OCI-LY7 (cell line): Measurements from ENCODE around the gene ZBTB5. TPM values are rescaled to one million over a fixed set of nuclear protein-coding genes. Genes with fewer than 3 reads are reported as not detected.
A peak's percentile ranks its signal among the peaks of the same experiment; 100 is the strongest.

Experiments
- BruUV-seq: library from RNA; stranded (reverse); fragments of 400-500 nt; replicated peaks from 2 replicates; lab custom pipeline; 2021; lab: Mats Ljungman, UMichigan
- CTCF ChIA-PET: fragments of 300-600 bp; sonication (Branson Sonifier 250); formaldehyde crosslinking; loops from one replicate; lab custom pipeline; 2022; ENCODE audit warnings: antibody characterized with exemption; ENCODE audit not compliant: unreplicated experiment; lab: Charles Lee
- POLR2A ChIA-PET: fragments of 300-600 bp; sonication (Branson Sonifier 250); formaldehyde crosslinking; loops from one replicate; lab custom pipeline; 2022; ENCODE audit warnings: antibody characterized with exemption; lab: Charles Lee
- DNase-seq: peaks from one replicate; pipeline ENCODE4 v3.0.0-alpha.2; 2015; ENCODE audit warnings: low spot score
- H2AFZ ChIP-seq: fragments of 200-600 bp; sonication (generic), shearing (Covaris generic); 2 replicates; pipeline ENCODE4 v1.6.1; 2014; ENCODE audit warnings: mild to moderate bottlenecking, antibody characterized with exemption, low read length, moderate library complexity
- H3K27ac ChIP-seq: fragments of 200-600 bp; sonication (generic); 2 replicates; pipeline ENCODE4 v1.5.1; 2014; ENCODE audit warnings: mixed run types, low read depth, mild to moderate bottlenecking, moderate library complexity, low read length, inconsistent platforms; ENCODE audit not compliant: poor library complexity, severe bottlenecking
- H3K36me3 ChIP-seq: fragments of 200-600 bp; sonication (generic); 2 replicates; pipeline ENCODE4 v1.6.1; 2014; ENCODE audit warnings: mild to moderate bottlenecking, antibody characterized with exemption, low read length, moderate library complexity, mixed read lengths; ENCODE audit not compliant: insufficient read depth
- H3K4me1 ChIP-seq: fragments of 200-600 bp; sonication (generic); 2 replicates; pipeline ENCODE4 v1.5.1; 2014; ENCODE audit warnings: mild to moderate bottlenecking, low read length; ENCODE audit not compliant: insufficient read depth, poor library complexity, severe bottlenecking
- H3K4me2 ChIP-seq: fragments of 200-600 bp; sonication (generic); 2 replicates; pipeline ENCODE4 v1.6.1; 2014; ENCODE audit warnings: mild to moderate bottlenecking, low read length
- H3K4me3 ChIP-seq: fragments of 200-600 bp; sonication (generic); 2 replicates; pipeline ENCODE4 v1.5.1; 2014; ENCODE audit warnings: mild to moderate bottlenecking, low read depth, low read length; ENCODE audit not compliant: poor library complexity, severe bottlenecking
- H3K79me2 ChIP-seq: fragments of 200-600 bp; sonication (generic); 2 replicates; pipeline ENCODE4 v1.6.1; 2016; ENCODE audit warnings: low read depth, mild to moderate bottlenecking, low read length, moderate library complexity, mixed read lengths; ENCODE audit not compliant: insufficient read depth
- H3K9me2 ChIP-seq: fragments of 200-600 bp; sonication (generic); 2 replicates; pipeline ENCODE4 v1.6.1; 2016; ENCODE audit warnings: mild to moderate bottlenecking, low read length, mixed read lengths; ENCODE audit not compliant: insufficient read depth
- H3K9me3 ChIP-seq: fragments of 200-600 bp; sonication (generic); 2 replicates; pipeline ENCODE4 v1.6.1; 2014; ENCODE audit warnings: mild to moderate bottlenecking, mixed run types, low read length, mixed read lengths
- H4K20me1 ChIP-seq: fragments of 200-600 bp; sonication (generic); 2 replicates; pipeline ENCODE4 v1.6.1; 2014; ENCODE audit warnings: mild to moderate bottlenecking, antibody characterized with exemption, low read length, moderate library complexity, mixed read lengths; ENCODE audit not compliant: insufficient read depth
- EZH2phosphoT487 ChIP-seq: fragments of 200-600 bp; sonication (generic); IDR thresholded peaks from 2 replicates; pipeline ENCODE4 v1.6.1; 2018; ENCODE audit warnings: low read depth, borderline replicate concordance, mild to moderate bottlenecking, mixed run types, antibody characterized with exemption, low read length, moderate library complexity, mixed read lengths
- intact Hi-C: fragments of 100-400 bp; cut with micrococcal nuclease; formaldehyde crosslinking; loops from one replicate; pipeline ENCODE4 v1.10.0; 2022; ENCODE audit not compliant: unreplicated experiment
- total RNA-seq, 2 experiments: library from RNA; depleted of rRNA in 1 of 2; stranded (reverse); fragments of >200 nt in 1 of 2; shearing (Covaris generic) in 1 of 2; gene quantifications; 2 replicates each; pipeline ENCODE4 v1.2.3, GENCODE V29; 2014 to 2022
- TF ChIP-seq, protein P1 (sequence below): fragments of 200-600 bp; sonication (generic); conservative IDR thresholded peaks from 2 replicates; pipeline ENCODE4 v1.5.1; 2014; ENCODE audit warnings: mild to moderate bottlenecking, antibody characterized with exemption, low read length, moderate library complexity, mixed read lengths

Gene ZBTB5
- total RNA-seq, 2 experiments from 2014 or later, result 20.2 to 31.9 TPM

DNA sequence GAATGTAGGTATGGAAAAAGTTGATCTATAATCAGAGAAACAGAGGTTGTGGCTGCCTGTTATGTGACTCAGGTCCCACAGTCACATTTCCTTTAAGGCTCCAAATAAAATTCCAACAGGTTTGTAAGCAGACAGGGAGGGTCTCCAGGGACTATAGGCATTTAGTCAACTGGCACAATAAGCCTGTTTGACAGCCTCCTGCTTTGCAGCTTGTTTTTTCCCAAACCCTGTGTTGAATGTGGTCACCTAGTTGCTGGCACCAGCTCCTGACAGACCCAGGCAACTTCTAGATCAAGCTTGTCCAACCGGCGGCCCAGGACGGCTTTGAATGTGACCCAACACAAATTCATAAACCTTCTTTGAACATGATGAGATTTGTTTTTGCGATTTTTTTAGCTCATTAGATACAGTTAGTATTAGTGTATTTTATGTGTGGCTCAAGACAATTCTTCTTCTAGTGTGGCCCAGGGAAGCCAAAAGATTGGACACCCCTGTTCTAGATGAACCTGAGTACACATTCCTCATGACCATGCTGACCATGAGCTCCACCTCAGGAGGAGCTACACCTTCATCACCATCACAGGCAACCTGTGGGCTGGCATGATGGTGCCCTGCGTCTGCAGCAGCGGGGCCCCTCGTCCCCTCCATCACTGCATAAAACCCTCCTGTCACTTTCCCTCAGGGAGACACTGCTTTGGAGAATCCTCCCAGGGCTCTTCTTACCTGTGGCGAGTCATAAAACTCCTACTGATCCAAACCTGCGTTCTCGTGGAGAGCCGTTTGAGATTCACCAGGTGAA is 58.4 kb downstream of the ZBTB5 start:
- H3K4me2 ChIP-seq, result peak overlapping the region; percentile 94
- POLR2A ChIA-PET, result interaction anchor here (0.5 to 14.0 kb wide), 29 partner anchors 8 to 402 kb away, joined by 3 to 298 read pairs (median 4); partner anchors contain the start of gene POLR1E
- BruUV-seq, result TSS peak; percentile 74

DNA sequence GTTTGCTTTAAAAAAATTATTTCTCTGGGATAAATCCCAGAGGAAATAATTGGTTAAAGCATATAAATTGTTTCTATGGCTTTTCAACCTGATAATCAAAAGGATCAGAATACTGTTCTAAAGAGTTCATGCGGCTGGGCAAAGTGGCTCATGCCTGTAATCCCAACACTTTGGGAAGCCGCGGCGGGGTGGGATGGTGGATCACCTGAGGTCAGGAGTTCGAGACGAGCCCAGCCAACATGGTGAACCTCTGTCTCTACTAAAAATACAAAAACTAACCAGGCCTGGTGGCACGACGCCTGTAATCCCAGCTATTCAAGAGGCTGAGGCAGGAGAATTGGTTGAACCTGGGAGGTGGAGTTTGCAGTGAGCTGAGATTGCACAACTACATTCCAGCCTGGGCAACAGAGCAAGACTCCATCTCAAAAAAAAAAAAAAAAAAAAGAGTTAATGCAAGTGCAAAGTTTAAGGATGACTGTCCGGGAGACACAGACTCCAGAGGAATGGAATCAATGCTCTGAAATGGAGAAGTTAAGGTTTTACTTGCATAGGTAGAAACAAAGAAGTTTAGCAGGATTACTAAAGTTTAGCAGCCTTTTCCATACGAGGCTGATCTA is 59.4 kb downstream of the ZBTB5 start:
- intact Hi-C loops, result loop anchor here (5.0 kb wide), 3 partner anchors 284 to 409 kb away; partner anchors contain the start of gene ZCCHC7
- Histone ChIP-seq H4K20me1 (no peaks in the 10 kb centered on the region), H3K79me2 (peaks cover 42% of the 10 kb centered on the region; the same call in 1 of the 2 replicates), H2AFZ (no peak overlapping the region), H3K4me2 (peak overlapping the region; percentile 94), H3K9me3 (no peaks in the 10 kb centered on the region), H3K4me3 (peak overlapping the region; percentile 74), H3K36me3 (no peaks in the 10 kb centered on the region), H3K9me2 (no peaks in the 10 kb centered on the region), H3K4me1 (peaks cover 98% of the 10 kb centered on the region), H3K27ac (peak overlapping the region; percentile 97)
- ChIA-PET CTCF (interaction anchor here (0.6 to 1.2 kb wide), 3 partner anchors 14 to 37 kb away, joined by 3 read pairs; no protein-coding TSS in a partner anchor), POLR2A (interaction anchor here (0.7 to 14.0 kb wide), 17 partner anchors 7 to 369 kb away, joined by 3 to 298 read pairs (median 5); no protein-coding TSS in a partner anchor)
- TF ChIP-seq, protein P1, sequence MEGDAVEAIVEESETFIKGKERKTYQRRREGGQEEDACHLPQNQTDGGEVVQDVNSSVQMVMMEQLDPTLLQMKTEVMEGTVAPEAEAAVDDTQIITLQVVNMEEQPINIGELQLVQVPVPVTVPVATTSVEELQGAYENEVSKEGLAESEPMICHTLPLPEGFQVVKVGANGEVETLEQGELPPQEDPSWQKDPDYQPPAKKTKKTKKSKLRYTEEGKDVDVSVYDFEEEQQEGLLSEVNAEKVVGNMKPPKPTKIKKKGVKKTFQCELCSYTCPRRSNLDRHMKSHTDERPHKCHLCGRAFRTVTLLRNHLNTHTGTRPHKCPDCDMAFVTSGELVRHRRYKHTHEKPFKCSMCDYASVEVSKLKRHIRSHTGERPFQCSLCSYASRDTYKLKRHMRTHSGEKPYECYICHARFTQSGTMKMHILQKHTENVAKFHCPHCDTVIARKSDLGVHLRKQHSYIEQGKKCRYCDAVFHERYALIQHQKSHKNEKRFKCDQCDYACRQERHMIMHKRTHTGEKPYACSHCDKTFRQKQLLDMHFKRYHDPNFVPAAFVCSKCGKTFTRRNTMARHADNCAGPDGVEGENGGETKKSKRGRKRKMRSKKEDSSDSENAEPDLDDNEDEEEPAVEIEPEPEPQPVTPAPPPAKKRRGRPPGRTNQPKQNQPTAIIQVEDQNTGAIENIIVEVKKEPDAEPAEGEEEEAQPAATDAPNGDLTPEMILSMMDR, result no peak
- no peak for TF ChIP-seq EZH2phosphoT487
- DNase-seq, result no peak
- no TSS peak for BruUV-seq

More for the DNA sequence above, 58.4 kb downstream of the ZBTB5 start:
- CTCF ChIA-PET, result interaction anchor here (0.6 to 2.0 kb wide), 9 partner anchors 15 to 109 kb away, joined by 3 to 11 read pairs (median 3); no protein-coding TSS in a partner anchor
- intact Hi-C loops, result loop anchor here (5.0 kb wide), 3 partner anchors 285 to 410 kb away; partner anchors contain the start of gene ZCCHC7
- Histone ChIP-seq H2AFZ (no peak overlapping the region; the same call in 1 of the 2 replicates), H3K36me3 (no peaks in the 10 kb centered on the region), H3K4me3 (peak overlapping the region; percentile 74), H3K9me2 (no peaks in the 10 kb centered on the region), H3K9me3 (no peaks in the 10 kb centered on the region), H3K4me1 (peaks cover 98% of the 10 kb centered on the region), H3K79me2 (peaks cover 32% of the 10 kb centered on the region; the same call in 1 of the 2 replicates), H3K27ac (peak overlapping the region; percentile 97), H4K20me1 (no peaks in the 10 kb centered on the region)
- DNase-seq, result no peak
- TF ChIP-seq, protein P1, result no peak
- no peak for TF ChIP-seq EZH2phosphoT487
